DND-41 (cell line): ENCODE results near the gene AKT1.

Experiments used
- ATAC-seq: fragments of 200-7000 bp; cut with Tn5 transposase; 3 replicates; pipeline ENCODE4 v1.9.1; 2021; ENCODE audit warnings: low read depth; ENCODE audit not compliant: insufficient read depth
- DNase-seq: peaks from one replicate; pipeline ENCODE4 v3.0.0-alpha.2; 2020
- H2AFZ ChIP-seq: 2 replicates; pipeline ENCODE4 v1.6.0; 2012; ENCODE audit warnings: low read depth, low read length
- H3K27ac ChIP-seq: 2 replicates; pipeline ENCODE4 v1.5.1; 2012; ENCODE audit warnings: low read length, inconsistent platforms
- H3K27me3 ChIP-seq: fragments of 200-600 bp; sonication (generic); 2 replicates; pipeline ENCODE4 v1.6.0; 2012; ENCODE audit warnings: low read length, mild to moderate bottlenecking, inconsistent platforms; ENCODE audit not compliant: insufficient read depth, poor library complexity
- H3K36me3 ChIP-seq: 2 replicates; pipeline ENCODE4 v1.5.1; 2012; ENCODE audit warnings: low read length, inconsistent platforms; ENCODE audit not compliant: insufficient read depth
- H3K4me1 ChIP-seq: 2 replicates; pipeline ENCODE4 v1.5.1; 2012; ENCODE audit warnings: mild to moderate bottlenecking, low read length; ENCODE audit not compliant: insufficient read depth
- H3K4me2 ChIP-seq: 2 replicates; pipeline ENCODE4 v1.6.0; 2012; ENCODE audit warnings: mild to moderate bottlenecking, moderate library complexity, low read length, inconsistent platforms; ENCODE audit not compliant: insufficient read depth
- H3K4me3 ChIP-seq, 2 experiments: fragments of 200-600 bp in 1 of 2; shearing (Covaris generic) in 1 of 2; 2 replicates each; pipeline ENCODE4 v1.5.1; 2012 to 2016; ENCODE audit warnings: inconsistent platforms in 2 of 2, low read length in 2 of 2, mild to moderate bottlenecking in 2 of 2, low read depth in 1 of 2, moderate library complexity in 1 of 2
- H3K79me2 ChIP-seq: 2 replicates; pipeline ENCODE4 v1.6.0; 2012; ENCODE audit warnings: low read length, inconsistent platforms; ENCODE audit not compliant: insufficient read depth
- H3K9ac ChIP-seq: 2 replicates; pipeline ENCODE4 v1.6.0; 2012; ENCODE audit warnings: low read depth, mild to moderate bottlenecking, inconsistent platforms, low read length, moderate library complexity
- H3K9me3 ChIP-seq: 2 replicates; pipeline ENCODE4 v1.5.1; 2012; ENCODE audit warnings: low read length, moderate library complexity, mild to moderate bottlenecking, inconsistent platforms; ENCODE audit not compliant: insufficient read depth, severe bottlenecking
- H4K20me1 ChIP-seq: 2 replicates; pipeline ENCODE4 v1.6.0; 2012; ENCODE audit warnings: low read length; ENCODE audit not compliant: insufficient read depth
- EZH2 ChIP-seq: IDR thresholded peaks from 3 replicates; pipeline ENCODE4 v1.6.1; 2012; ENCODE audit warnings: borderline replicate concordance, low read depth, mild to moderate bottlenecking, moderate library complexity, low read length, inconsistent platforms; ENCODE audit not compliant: severe bottlenecking
- TF ChIP-seq, protein P1 (sequence below): IDR thresholded peaks from 2 replicates; pipeline ENCODE4 v1.5.1; 2012; ENCODE audit warnings: borderline replicate concordance, low read length, moderate library complexity, mild to moderate bottlenecking; ENCODE audit not compliant: poor library complexity, severe bottlenecking; ENCODE audit errors: extremely low read depth

Gene AKT1

DNA sequence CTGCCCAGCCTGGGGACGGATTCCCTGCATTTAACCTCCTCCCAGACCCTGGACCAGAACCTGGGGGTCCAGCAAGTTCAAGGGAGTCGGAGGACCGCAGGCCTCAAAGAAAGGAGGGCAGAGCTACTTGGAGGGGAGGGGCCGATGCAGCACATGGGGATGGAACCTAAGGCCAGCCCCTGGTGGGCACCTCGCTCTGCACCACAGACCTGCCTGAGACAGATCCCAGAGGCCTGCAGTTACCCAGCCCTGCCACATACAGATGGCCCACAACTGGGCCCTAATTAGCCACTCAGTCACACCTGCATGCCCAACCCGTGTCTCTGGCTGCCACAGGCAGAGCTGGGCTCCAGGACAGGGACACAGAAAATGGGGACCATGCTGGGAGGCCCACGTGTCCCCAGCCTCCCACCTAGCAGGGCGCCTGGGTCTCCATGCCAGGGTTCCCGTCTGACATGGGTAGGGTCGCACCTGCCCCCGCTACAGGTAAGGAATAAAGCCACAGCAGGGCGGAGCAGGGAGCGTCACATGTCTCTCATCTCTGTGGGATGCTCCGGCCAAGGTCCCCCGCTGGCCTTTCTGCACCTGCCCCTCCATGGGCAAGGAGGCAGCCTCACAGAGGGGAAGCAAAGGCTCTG lies 16.7 kb downstream of the AKT1 start:
- no peaks in the 10 kb centered on the region for H3K27me3 ChIP-seq
- TF ChIP-seq, protein P1, sequence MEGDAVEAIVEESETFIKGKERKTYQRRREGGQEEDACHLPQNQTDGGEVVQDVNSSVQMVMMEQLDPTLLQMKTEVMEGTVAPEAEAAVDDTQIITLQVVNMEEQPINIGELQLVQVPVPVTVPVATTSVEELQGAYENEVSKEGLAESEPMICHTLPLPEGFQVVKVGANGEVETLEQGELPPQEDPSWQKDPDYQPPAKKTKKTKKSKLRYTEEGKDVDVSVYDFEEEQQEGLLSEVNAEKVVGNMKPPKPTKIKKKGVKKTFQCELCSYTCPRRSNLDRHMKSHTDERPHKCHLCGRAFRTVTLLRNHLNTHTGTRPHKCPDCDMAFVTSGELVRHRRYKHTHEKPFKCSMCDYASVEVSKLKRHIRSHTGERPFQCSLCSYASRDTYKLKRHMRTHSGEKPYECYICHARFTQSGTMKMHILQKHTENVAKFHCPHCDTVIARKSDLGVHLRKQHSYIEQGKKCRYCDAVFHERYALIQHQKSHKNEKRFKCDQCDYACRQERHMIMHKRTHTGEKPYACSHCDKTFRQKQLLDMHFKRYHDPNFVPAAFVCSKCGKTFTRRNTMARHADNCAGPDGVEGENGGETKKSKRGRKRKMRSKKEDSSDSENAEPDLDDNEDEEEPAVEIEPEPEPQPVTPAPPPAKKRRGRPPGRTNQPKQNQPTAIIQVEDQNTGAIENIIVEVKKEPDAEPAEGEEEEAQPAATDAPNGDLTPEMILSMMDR, result no peak
- no peak for TF ChIP-seq EZH2
- H3K9me3 ChIP-seq, result no peaks in the 10 kb centered on the region
- H3K4me1 ChIP-seq, result no peaks in the 10 kb centered on the region
- H3K9ac ChIP-seq, result no peak overlapping the region
- H3K79me2 ChIP-seq, result peaks cover 34% of the 10 kb centered on the region
- H4K20me1 ChIP-seq, result peaks cover 86% of the 10 kb centered on the region
- DNase-seq, result no peak
- no peak overlapping the region for H3K4me2 ChIP-seq
- H3K36me3 ChIP-seq, result peaks cover 93% of the 10 kb centered on the region
- no peak; the same call in 2 of the 3 replicates for ATAC-seq
- no peak overlapping the region for H2AFZ ChIP-seq
- H3K27ac ChIP-seq, result no peak overlapping the region
- H3K4me3 ChIP-seq, result no peak overlapping the region

DNA sequence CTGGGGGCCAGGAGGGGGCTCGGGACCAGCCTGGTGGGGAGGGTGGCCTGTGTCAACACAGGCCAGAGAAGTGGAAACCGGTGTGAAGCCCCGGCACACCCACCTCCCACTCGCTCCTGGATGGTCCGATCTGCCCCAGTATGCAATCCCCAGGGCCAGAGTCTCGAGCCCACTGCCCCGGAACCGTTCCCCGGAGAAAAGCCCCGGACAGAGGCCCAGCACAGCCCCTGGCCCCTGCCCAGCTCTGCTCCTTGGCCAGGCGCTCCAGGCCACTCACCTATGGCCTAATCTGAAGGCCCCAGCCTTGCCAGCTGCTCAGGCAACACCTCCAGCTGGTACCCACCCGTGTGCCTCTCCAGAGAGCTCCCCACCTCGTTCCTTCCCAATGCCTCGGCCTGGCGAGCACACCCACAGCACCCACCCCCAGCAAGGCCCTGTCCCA lies 17.7 kb downstream of the AKT1 start:
- no peak for TF ChIP-seq EZH2
- TF ChIP-seq, protein P1, result no peak
- Histone ChIP-seq H3K27ac (no peak overlapping the region), H2AFZ (no peak overlapping the region), H3K27me3 (no peaks in the 10 kb centered on the region), H3K9me3 (no peaks in the 10 kb centered on the region), H3K4me1 (no peaks in the 10 kb centered on the region), H3K36me3 (peaks cover 97% of the 10 kb centered on the region), H3K4me2 (no peak overlapping the region), H3K79me2 (peaks cover 27% of the 10 kb centered on the region), H4K20me1 (peaks cover 87% of the 10 kb centered on the region), H3K4me3 (no peak overlapping the region), H3K9ac (no peak overlapping the region)
- no peak for ATAC-seq
- DNase-seq, result no peak

DNA sequence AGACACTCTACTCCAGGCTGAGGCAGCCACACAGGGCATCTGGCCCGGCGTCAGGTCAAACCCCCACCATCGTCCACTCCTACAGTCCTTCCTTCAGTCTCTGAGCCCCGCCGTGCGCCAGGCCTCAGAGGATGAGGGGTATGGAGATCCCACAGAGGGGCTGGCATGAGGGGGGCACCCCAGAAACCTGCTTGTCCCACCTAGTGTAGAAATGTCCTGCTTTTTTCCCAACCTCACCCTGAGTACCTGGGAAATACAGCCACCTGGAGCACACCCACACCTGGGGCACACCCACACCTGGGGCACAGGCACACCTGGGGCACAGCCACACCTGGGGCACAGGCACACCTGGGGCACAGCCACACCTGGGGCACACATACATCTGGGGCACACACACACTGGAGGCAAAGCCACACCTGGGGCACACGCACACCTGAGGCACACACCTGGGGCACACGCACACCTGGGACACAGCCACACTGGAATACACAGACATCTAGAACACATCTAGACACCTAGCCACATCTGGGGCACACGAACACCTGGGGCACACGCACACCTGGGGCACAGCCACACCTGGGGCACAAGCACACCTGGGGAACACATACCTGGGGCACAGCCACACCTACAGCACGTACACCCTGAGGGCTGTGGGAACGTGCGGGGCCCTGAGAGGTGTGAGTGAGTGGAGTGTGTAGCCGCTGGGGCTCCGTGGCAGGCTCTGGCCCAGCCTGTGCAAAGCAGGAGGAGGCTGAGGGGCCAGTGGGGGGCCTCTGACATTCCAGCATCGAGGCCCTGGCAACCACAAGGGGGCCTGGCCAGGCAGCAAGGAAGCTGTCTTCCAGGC lies 18.4 kb downstream of the AKT1 start:
- Histone ChIP-seq H3K27me3 (no peaks in the 10 kb centered on the region), H3K9ac (no peak overlapping the region), H2AFZ (no peak overlapping the region), H3K27ac (no peak overlapping the region), H3K79me2 (peaks cover 23% of the 10 kb centered on the region), H3K9me3 (no peaks in the 10 kb centered on the region), H3K4me3 (no peak overlapping the region), H3K36me3 (peaks cover 97% of the 10 kb centered on the region), H4K20me1 (peaks cover 86% of the 10 kb centered on the region), H3K4me2 (no peak overlapping the region), H3K4me1 (no peaks in the 10 kb centered on the region)
- ATAC-seq (no peak), DNase-seq (no peak)
- no peak for TF ChIP-seq EZH2

DNA sequence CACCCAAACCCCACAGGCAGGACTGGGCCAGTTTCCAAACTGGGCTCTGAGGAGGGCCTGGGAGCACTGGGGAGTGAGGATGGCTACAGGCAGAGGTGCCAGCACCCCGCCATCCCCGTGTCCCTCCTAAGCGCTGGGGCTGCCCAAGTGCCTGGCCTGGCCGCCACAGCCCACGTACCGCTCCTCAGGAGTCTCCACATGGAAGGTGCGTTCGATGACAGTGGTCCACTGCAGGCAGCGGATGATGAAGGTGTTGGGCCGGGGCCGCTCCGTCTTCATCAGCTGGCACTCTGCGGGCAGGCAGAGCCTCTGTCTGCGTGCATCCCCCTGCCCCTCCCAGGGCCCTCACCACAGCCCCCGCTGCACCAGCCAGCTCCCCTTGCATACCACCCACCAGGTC lies 19.1 kb downstream of the AKT1 start:
- Histone ChIP-seq H3K36me3 (peaks cover 98% of the 10 kb centered on the region), H3K79me2 (peaks cover 19% of the 10 kb centered on the region), H3K4me1 (no peaks in the 10 kb centered on the region), H3K9ac (no peak overlapping the region), H4K20me1 (peaks cover 87% of the 10 kb centered on the region), H3K27ac (no peak overlapping the region), H2AFZ (no peak overlapping the region), H3K9me3 (no peaks in the 10 kb centered on the region), H3K4me3 (no peak overlapping the region), H3K4me2 (no peak overlapping the region), H3K27me3 (no peaks in the 10 kb centered on the region)
- TF ChIP-seq, protein P1, result no peak
- TF ChIP-seq EZH2, result no peak
- ATAC-seq (no peak), DNase-seq (no peak)
